Pancreas (tissue), 10 donors: ENCODE data around the gene SEM1. TPM values are rescaled to one million over a fixed set of nuclear protein-coding genes. Genes with fewer than 3 reads are reported as not detected.
A peak's percentile ranks its signal among the peaks of the same experiment; 100 is the strongest.
"Not testable (repeated sequence)": the region's sequence is repeated elsewhere in the genome, so short reads cannot be mapped to it uniquely, and the experiment has no call there.

ENCODE experiments used
- ATAC-seq, 4 donors: fragments of 200-7000 bp; cut with Tn5 transposase; one replicate each; pipeline versions ENCODE4 v1.8.0 to v1.9.1; 2020; ENCODE audit warnings: mild to moderate bottlenecking in 4 of 4, moderate library complexity in 4 of 4
- DNase-seq, 6 donors: peaks; one replicate each; pipeline ENCODE4 v3.0.0-alpha.2; 2020
- FAIRE-seq: peaks from 2 replicates; lab custom pipeline; 2012; peaks lifted over from hg19 to GRCh38; lab: Jason Lieb, UNC
- H3K27ac ChIP-seq, 4 donors: fragments of 200-600 bp; sonication (generic); 1 replicate in 3 of 4; 2 replicates in 1 of 4; pipeline versions ENCODE4 v1.5.0 to v1.8.0; 2020
- H3K27me3 ChIP-seq, 4 donors: fragments of 200-600 bp; one replicate each; pipeline ENCODE4 v1.8.0; 2021
- H3K36me3 ChIP-seq, 3 donors: fragments of 200-600 bp; sonication (generic) in 1 of 3; one replicate each; pipeline versions ENCODE4 v1.5.0 to v1.8.0; 2020 to 2021
- H3K4me1 ChIP-seq, 3 donors: fragments of 200-600 bp; one replicate each; pipeline ENCODE4 v1.8.0; 2021
- H3K4me3 ChIP-seq, 4 donors: fragments of 200-600 bp; sonication (generic) in 2 of 4; one replicate each; pipeline versions ENCODE4 v1.5.0 to v1.8.0; 2020 to 2021
- H3K9me3 ChIP-seq, 4 donors: fragments of 200-600 bp; one replicate each; pipeline ENCODE4 v1.8.0; 2021
- WGBS, 2 donors: extraction: QIAGEN DNeasy Blood & Tissue Kit; methylation state at CpG; one replicate each; pipeline ENCODE4 v1.1.7; 2013; 5-methylcytosine and 5-hydroxymethylcytosine counted together
- intact Hi-C, 3 donors: fragments of 100-400 bp; cut with DNase I; formaldehyde crosslinking; loops; one replicate each; pipeline versions ENCODE4 v1.11.1 to v1.14.2; 2022
- polyA plus RNA-seq, 2 donors: library from polyadenylated mRNA; stranded (reverse); fragments of 200-250 nt; gene quantifications; one replicate each; pipeline ENCODE4 v1.2.3, GENCODE V29; 2013
- total RNA-seq, 6 donors: library from RNA; stranded (reverse); fragmentation: NEBNext Ultra II Directional in 4 of 6; extraction: Animal tissue kit (Norgen Biotek cat#: 25700) in 4 of 6; gene quantifications; one replicate each; pipeline versions ENCODE4 v1.2.1 to v1.2.4, GENCODE V29; 2021 to 2023
- TF ChIP-seq, protein P1 (sequence below), 4 donors: fragments of 200-600 bp; sonication (generic) in 3 of 4; IDR thresholded peaks; one replicate each; pipeline versions ENCODE4 v1.5.0 to v1.8.0; 2021; ENCODE audit warnings: antibody characterized with exemption in 4 of 4
- donor health status: healthy with polysubstance abuse.
- donor health status: DM: no; HTN: no; CAD: no; lungs with moderate emphysema.
- donor health status: DM: no; HTN: no; CAD: no.
- donor health status: control.
- donor health status: control.
- donor health status: Bipolar disorder and iron deficiency.
- donor health status: DM: yes; HTN: yes; CAD: no.
- donor health status: DM: no; HTN: no; CAD: no.
- donor health status: DM: no; HTN: no; CAD: no.
- donor health status: DM: yes; HTN: yes; CAD: no.

SEM1 gene
- total and polyA plus RNA-seq, 8 donors = 10.1 to 57.8 (median 13.4) TPM

GRCh38 chr7:96728139-96728538 lies 18.5 kb upstream of the SEM1 start:
- no peaks in the 10 kb centered on the region for H3K4me1 ChIP-seq
- no peak for FAIRE-seq

GRCh38 chr7:96727534-96728088 lies 18.0 kb upstream of the SEM1 start:
- intact Hi-C loops = no loop called here
- H3K9me3 ChIP-seq = no peaks in the 10 kb centered on the region
- no peaks in the 10 kb centered on the region for H3K36me3 ChIP-seq
- ATAC-seq = no peak
- WGBS, 2 donors = 80 to 90% methylated on average over 3 of the region's 3 CpGs
- DNase-seq = no peak
- H3K27me3 ChIP-seq = no peaks in the 10 kb centered on the region
- no peaks in the 10 kb centered on the region for H3K4me1 ChIP-seq
- H3K4me3 ChIP-seq = no peak overlapping the region
- TF ChIP-seq, protein P1, sequence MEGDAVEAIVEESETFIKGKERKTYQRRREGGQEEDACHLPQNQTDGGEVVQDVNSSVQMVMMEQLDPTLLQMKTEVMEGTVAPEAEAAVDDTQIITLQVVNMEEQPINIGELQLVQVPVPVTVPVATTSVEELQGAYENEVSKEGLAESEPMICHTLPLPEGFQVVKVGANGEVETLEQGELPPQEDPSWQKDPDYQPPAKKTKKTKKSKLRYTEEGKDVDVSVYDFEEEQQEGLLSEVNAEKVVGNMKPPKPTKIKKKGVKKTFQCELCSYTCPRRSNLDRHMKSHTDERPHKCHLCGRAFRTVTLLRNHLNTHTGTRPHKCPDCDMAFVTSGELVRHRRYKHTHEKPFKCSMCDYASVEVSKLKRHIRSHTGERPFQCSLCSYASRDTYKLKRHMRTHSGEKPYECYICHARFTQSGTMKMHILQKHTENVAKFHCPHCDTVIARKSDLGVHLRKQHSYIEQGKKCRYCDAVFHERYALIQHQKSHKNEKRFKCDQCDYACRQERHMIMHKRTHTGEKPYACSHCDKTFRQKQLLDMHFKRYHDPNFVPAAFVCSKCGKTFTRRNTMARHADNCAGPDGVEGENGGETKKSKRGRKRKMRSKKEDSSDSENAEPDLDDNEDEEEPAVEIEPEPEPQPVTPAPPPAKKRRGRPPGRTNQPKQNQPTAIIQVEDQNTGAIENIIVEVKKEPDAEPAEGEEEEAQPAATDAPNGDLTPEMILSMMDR (IDR thresholded peaks at IDR 0.05) = no peak
- FAIRE-seq = no peak
- H3K27ac ChIP-seq = no peak overlapping the region

More at GRCh38 chr7:96728139-96728538, 18.5 kb upstream of the SEM1 start:
- TF ChIP-seq, protein P1 (IDR thresholded peaks at IDR 0.05) = no peak
- 80 to 81% methylated on average over 4 of the region's 4 CpGs for WGBS, 2 donors
- Histone ChIP-seq H3K27me3 (no peaks in the 10 kb centered on the region), H3K27ac (no peak overlapping the region), H3K36me3 (no peaks in the 10 kb centered on the region), H3K4me3 (no peak overlapping the region), H3K9me3 (no peaks in the 10 kb centered on the region)
- DNase-seq = no peak
- intact Hi-C loops = no loop called here
- no peak for ATAC-seq

- intact Hi-C loops = no loop called here
- no peaks in the 10 kb centered on the region for H3K4me1 ChIP-seq
- no peaks in the 10 kb centered on the region for H3K9me3 ChIP-seq
- WGBS, 2 donors = 31% methylated on average over 4 of the region's 4 CpGs
- H3K27ac ChIP-seq = no peak overlapping the region
- ATAC-seq = peak in 1 of 4 donors; percentile 40
- H3K36me3 ChIP-seq = no peaks in the 10 kb centered on the region
- TF ChIP-seq, protein P1 (IDR thresholded peaks at IDR 0.05) = no peak
- H3K27me3 ChIP-seq = no peaks in the 10 kb centered on the region
- no peak for FAIRE-seq
- H3K4me3 ChIP-seq = no peak overlapping the region
- no peak for DNase-seq
Measured at GRCh38 chr7:96723622-96724021, 14.0 kb upstream of the SEM1 start.

- H3K36me3 ChIP-seq, FAIRE-seq, ATAC-seq, H3K27ac ChIP-seq, H3K9me3 ChIP-seq, intact Hi-C loops, H3K4me3 ChIP-seq, H3K27me3 ChIP-seq, DNase-seq, H3K4me1 ChIP-seq: not testable (repeated sequence)
- WGBS, 2 donors = 69 to 91% methylated on average over 2 of the region's 2 CpGs
Measured at GRCh38 chr7:96722928-96723327, 13.3 kb upstream of the SEM1 start.

- no peak for DNase-seq
- TF ChIP-seq, protein P1 (IDR thresholded peaks at IDR 0.05) = no peak
- FAIRE-seq = no peak
- H3K27me3 ChIP-seq = peaks cover 0 to 14% (median 1%) of the 10 kb centered on the region in 4 donors
- intact Hi-C loops = no loop called here
- no peak for ATAC-seq
- no peaks in the 10 kb centered on the region for H3K36me3 ChIP-seq
- H3K27ac ChIP-seq = no peak overlapping the region
- H3K4me1 ChIP-seq = no peaks in the 10 kb centered on the region
- no peaks in the 10 kb centered on the region for H3K9me3 ChIP-seq
- H3K4me3 ChIP-seq = no peak overlapping the region
- 24 to 32% methylated on average over 2 of the region's 2 CpGs for WGBS, 2 donors
Measured at GRCh38 chr7:96720843-96721242, 11.2 kb upstream of the SEM1 start.
